ENCODE data around the gene HMCN1.

Gene HMCN1

DNA sequence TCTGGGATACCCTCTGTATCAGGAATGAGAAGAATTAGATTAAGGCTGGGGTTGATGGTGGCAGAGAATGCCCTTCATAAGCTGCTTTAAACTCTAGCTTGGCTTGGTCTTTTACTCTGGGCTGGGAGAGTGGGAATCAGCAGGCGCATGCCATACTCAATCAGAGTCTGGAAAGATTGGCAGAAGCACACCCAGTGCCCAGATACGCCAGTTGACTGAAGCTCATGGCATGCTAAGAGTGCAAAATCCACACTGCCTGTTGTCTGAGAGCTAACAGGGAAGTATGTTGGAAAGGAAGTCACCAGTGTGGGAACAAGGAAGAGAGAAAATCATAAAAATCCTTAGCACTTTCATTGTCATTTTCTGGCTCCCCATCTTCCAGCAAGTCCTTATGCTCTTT, 53.0 kb downstream of the HMCN1 start:
- no peak overlapping the region for H3K4me2 ChIP-seq (ENCODE audit: low read depth, low read length)
- no peaks in the 10 kb centered on the region for H3K36me3 ChIP-seq (replicated peaks; ENCODE audit: insufficient read depth, low read length)
- no peak overlapping the region for H3K4me3 ChIP-seq (ENCODE audit: low read length)
- H3K9ac ChIP-seq (ENCODE audit: low read length): no peak overlapping the region
- no peak for DNase-seq
- H3K9me3 ChIP-seq (replicated peaks; ENCODE audit: insufficient read depth, low read length): no peaks in the 10 kb centered on the region
- no peaks in the 10 kb centered on the region for H3K27me3 ChIP-seq (replicated peaks; ENCODE audit: insufficient read depth, low read length)
- H3K27ac ChIP-seq (ENCODE audit: low read length): no peak overlapping the region
- H3K9me2 ChIP-seq (replicated peaks; ENCODE audit: insufficient read depth, low read length): no peaks in the 10 kb centered on the region
- no peaks in the 10 kb centered on the region for H3K79me2 ChIP-seq (ENCODE audit: low read length)
- H2AFZ ChIP-seq (ENCODE audit: low read length): no peak overlapping the region
- H4K20me1 ChIP-seq (ENCODE audit: insufficient read depth, low read length): no peaks in the 10 kb centered on the region
- no peak for TF ChIP-seq EZH2phosphoT487 (IDR thresholded peaks at IDR 0.05; ENCODE audit: low read length)
- no peaks in the 10 kb centered on the region for H3K4me1 ChIP-seq (ENCODE audit: low read length)
- H3F3A ChIP-seq (ENCODE audit: insufficient read depth, low read length): no peaks in the 10 kb centered on the region

DNA sequence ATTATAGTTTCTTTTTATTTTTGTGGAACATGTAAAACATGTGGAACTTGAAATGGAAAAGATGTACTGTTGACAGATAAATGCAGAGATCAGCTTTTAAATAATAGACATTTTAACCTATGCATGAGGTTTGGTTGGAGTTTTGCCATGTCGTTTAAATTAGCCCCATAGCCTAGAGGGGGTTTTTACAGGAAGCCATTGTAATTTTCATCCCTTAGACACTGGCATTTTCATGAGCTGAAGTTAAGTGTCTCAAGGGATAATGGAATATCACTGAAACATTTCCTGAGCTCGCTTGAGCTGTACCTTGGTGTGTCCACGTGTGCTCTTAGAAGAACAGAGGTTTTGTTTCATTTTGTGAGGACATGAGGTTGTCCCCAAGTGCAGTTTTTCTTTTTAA, 54.2 kb downstream of the HMCN1 start:
- no peaks in the 10 kb centered on the region for H3K27me3 ChIP-seq (replicated peaks; ENCODE audit: insufficient read depth, low read length)
- H3K79me2 ChIP-seq (ENCODE audit: low read length): no peaks in the 10 kb centered on the region
- no peak overlapping the region for H3K4me3 ChIP-seq (ENCODE audit: low read length)
- H4K20me1 ChIP-seq (ENCODE audit: insufficient read depth, low read length): no peaks in the 10 kb centered on the region
- H3K9me2 ChIP-seq (replicated peaks; ENCODE audit: insufficient read depth, low read length): no peaks in the 10 kb centered on the region
- no peak overlapping the region for H3K27ac ChIP-seq (ENCODE audit: low read length)
- H3K9me3 ChIP-seq (replicated peaks; ENCODE audit: insufficient read depth, low read length): no peaks in the 10 kb centered on the region
- H3K36me3 ChIP-seq (replicated peaks; ENCODE audit: insufficient read depth, low read length): no peaks in the 10 kb centered on the region
- no peak overlapping the region for H3K9ac ChIP-seq (ENCODE audit: low read length)
- H3K4me2 ChIP-seq (ENCODE audit: low read depth, low read length): no peak overlapping the region
- no peak for DNase-seq
- no peak for TF ChIP-seq EZH2 (optimal IDR thresholded peaks at IDR 0.05; ENCODE audit: low read depth, low read length)
- no peak for TF ChIP-seq EZH2phosphoT487 (IDR thresholded peaks at IDR 0.05; ENCODE audit: low read length)
- TF ChIP-seq, protein P1, sequence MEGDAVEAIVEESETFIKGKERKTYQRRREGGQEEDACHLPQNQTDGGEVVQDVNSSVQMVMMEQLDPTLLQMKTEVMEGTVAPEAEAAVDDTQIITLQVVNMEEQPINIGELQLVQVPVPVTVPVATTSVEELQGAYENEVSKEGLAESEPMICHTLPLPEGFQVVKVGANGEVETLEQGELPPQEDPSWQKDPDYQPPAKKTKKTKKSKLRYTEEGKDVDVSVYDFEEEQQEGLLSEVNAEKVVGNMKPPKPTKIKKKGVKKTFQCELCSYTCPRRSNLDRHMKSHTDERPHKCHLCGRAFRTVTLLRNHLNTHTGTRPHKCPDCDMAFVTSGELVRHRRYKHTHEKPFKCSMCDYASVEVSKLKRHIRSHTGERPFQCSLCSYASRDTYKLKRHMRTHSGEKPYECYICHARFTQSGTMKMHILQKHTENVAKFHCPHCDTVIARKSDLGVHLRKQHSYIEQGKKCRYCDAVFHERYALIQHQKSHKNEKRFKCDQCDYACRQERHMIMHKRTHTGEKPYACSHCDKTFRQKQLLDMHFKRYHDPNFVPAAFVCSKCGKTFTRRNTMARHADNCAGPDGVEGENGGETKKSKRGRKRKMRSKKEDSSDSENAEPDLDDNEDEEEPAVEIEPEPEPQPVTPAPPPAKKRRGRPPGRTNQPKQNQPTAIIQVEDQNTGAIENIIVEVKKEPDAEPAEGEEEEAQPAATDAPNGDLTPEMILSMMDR (IDR thresholded peaks at IDR 0.05; ENCODE audit: low read length): no peak
- no peak overlapping the region for H2AFZ ChIP-seq (ENCODE audit: low read length)
- H3F3A ChIP-seq (ENCODE audit: insufficient read depth, low read length): no peaks in the 10 kb centered on the region
- no peaks in the 10 kb centered on the region for H3K4me1 ChIP-seq (ENCODE audit: low read length)

DNA sequence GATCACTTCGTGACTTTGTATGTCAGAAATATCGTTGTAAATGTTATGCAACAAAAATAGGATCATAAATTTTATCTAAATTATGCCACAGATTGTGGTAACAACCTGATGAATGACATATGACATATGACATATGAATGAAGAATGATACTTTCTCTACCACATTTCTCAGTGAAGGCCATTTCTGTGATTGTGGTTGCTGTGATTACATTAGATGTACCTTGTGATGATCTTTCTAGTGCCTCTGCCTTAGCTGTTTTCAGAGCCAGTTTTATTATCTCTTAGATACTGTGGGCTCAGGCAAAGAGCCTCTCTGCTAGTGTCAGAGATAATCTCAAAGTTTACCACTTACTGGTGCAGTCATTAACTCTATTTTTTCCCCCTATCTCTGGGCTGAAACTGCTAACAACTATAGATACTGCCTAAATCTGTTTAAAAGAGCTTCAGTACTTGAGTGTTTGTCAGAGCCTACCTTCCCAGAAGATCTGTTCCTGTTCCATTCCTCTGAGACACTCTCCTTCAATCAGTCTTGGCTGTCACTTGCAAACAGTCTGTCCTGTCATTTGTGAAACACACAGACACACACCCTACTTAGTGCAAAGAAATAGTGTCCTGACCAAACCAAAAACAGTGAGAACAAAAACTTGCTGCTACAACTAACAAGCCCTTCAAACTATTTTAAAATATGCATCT, 55.5 kb downstream of the HMCN1 start:
- H3K36me3 ChIP-seq (replicated peaks; ENCODE audit: insufficient read depth, low read length): no peaks in the 10 kb centered on the region
- no peak overlapping the region for H3K9ac ChIP-seq (ENCODE audit: low read length)
- no peak overlapping the region for H3K4me3 ChIP-seq (ENCODE audit: low read length)
- H3K4me1 ChIP-seq (ENCODE audit: low read length): no peaks in the 10 kb centered on the region
- H4K20me1 ChIP-seq (ENCODE audit: insufficient read depth, low read length): no peaks in the 10 kb centered on the region
- DNase-seq: no peak
- H3K27me3 ChIP-seq (replicated peaks; ENCODE audit: insufficient read depth, low read length): no peaks in the 10 kb centered on the region
- no peak overlapping the region for H3K27ac ChIP-seq (ENCODE audit: low read length)
- TF ChIP-seq, protein P1 (IDR thresholded peaks at IDR 0.05; ENCODE audit: low read length): no peak
- no peak for TF ChIP-seq EZH2 (optimal IDR thresholded peaks at IDR 0.05; ENCODE audit: low read depth, low read length)
- TF ChIP-seq EZH2phosphoT487 (IDR thresholded peaks at IDR 0.05; ENCODE audit: low read length): no peak
- H3F3A ChIP-seq (ENCODE audit: insufficient read depth, low read length): no peaks in the 10 kb centered on the region
- H3K4me2 ChIP-seq (ENCODE audit: low read depth, low read length): no peak overlapping the region
- H2AFZ ChIP-seq (ENCODE audit: low read length): no peak overlapping the region
- no peaks in the 10 kb centered on the region for H3K79me2 ChIP-seq (ENCODE audit: low read length)
- H3K9me2 ChIP-seq (replicated peaks; ENCODE audit: insufficient read depth, low read length): no peaks in the 10 kb centered on the region
- H3K9me3 ChIP-seq (replicated peaks; ENCODE audit: insufficient read depth, low read length): no peaks in the 10 kb centered on the region

DNA sequence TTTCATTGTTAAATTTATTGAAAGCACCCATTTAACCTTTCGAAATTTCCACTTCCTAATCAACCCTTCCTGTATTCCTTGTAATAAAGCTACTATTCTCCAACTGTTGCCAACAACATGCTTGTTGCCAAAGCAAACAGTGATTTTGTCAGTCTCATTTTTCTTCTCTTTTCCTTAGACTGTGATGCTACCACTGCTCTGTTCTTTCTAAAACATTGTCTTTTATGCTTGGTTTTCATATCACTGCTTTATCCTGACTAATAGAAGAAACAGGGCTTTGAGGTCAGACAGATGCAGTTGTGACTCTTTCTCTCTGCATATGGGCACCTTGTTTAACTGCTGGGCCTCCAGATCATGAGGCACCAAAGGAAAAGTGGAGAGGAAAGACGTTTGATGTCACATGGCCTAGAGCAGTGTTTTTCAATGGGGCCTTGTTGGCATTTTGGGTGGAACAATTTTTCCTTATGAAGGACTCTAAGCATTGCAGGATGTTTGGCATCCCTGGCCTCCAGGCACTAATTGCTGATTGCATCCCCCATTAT, 56.1 kb downstream of the HMCN1 start:
- no peak overlapping the region for H3K4me2 ChIP-seq (ENCODE audit: low read depth, low read length)
- H3K4me1 ChIP-seq (ENCODE audit: low read length): no peaks in the 10 kb centered on the region
- no peaks in the 10 kb centered on the region for H4K20me1 ChIP-seq (ENCODE audit: insufficient read depth, low read length)
- H3K36me3 ChIP-seq (replicated peaks; ENCODE audit: insufficient read depth, low read length): no peaks in the 10 kb centered on the region
- no peak overlapping the region for H3K9ac ChIP-seq (ENCODE audit: low read length)
- H3K27ac ChIP-seq (ENCODE audit: low read length): no peak overlapping the region
- DNase-seq: no peak
- H3K4me3 ChIP-seq (ENCODE audit: low read length): no peak overlapping the region
- H3F3A ChIP-seq (ENCODE audit: insufficient read depth, low read length): no peaks in the 10 kb centered on the region
- no peak overlapping the region for H2AFZ ChIP-seq (ENCODE audit: low read length)
- H3K27me3 ChIP-seq (replicated peaks; ENCODE audit: insufficient read depth, low read length): no peaks in the 10 kb centered on the region
- H3K9me3 ChIP-seq (replicated peaks; ENCODE audit: insufficient read depth, low read length): no peaks in the 10 kb centered on the region
- 0 out of 2 replicates have a peak, but pooled peaks cover under 1% of the 10 kb centered on the region for H3K9me2 ChIP-seq (replicated peaks; ENCODE audit: insufficient read depth, low read length)
- no peaks in the 10 kb centered on the region for H3K79me2 ChIP-seq (ENCODE audit: low read length)
- no peak for TF ChIP-seq EZH2phosphoT487 (IDR thresholded peaks at IDR 0.05; ENCODE audit: low read length)
- no peak for TF ChIP-seq EZH2 (optimal IDR thresholded peaks at IDR 0.05; ENCODE audit: low read depth, low read length)
- TF ChIP-seq, protein P1 (IDR thresholded peaks at IDR 0.05; ENCODE audit: low read length): no peak
